ENCODE measurements around the gene HYCC1.

DNA sequence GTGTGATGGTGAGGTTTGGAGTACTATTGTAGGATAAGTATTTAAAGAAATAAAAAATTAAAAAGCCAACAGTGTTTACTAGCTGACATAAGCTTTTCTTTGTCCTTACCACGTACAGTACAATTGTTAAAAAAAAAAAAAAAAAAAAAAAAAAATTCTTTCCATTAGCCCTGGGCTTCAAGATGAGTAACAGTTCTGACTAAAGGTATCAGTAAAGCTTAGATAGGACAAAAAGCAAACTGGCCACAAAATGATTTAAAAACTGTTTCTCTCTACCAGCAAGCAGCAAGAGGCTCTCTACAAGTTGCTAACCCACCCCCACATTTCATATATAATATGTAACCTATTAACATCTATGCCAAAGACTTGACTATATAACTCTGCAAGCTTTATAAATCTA is 17.5 kb downstream of the HYCC1 start:
- TF ChIP-seq, protein P1, sequence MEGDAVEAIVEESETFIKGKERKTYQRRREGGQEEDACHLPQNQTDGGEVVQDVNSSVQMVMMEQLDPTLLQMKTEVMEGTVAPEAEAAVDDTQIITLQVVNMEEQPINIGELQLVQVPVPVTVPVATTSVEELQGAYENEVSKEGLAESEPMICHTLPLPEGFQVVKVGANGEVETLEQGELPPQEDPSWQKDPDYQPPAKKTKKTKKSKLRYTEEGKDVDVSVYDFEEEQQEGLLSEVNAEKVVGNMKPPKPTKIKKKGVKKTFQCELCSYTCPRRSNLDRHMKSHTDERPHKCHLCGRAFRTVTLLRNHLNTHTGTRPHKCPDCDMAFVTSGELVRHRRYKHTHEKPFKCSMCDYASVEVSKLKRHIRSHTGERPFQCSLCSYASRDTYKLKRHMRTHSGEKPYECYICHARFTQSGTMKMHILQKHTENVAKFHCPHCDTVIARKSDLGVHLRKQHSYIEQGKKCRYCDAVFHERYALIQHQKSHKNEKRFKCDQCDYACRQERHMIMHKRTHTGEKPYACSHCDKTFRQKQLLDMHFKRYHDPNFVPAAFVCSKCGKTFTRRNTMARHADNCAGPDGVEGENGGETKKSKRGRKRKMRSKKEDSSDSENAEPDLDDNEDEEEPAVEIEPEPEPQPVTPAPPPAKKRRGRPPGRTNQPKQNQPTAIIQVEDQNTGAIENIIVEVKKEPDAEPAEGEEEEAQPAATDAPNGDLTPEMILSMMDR (conservative IDR thresholded peaks at IDR 0.05) = no peak
- TF ChIP-seq EZH2 (IDR thresholded peaks at IDR 0.05; ENCODE audit: low read depth) = no peak

Data from PC-9 (cell line).